BJ (cell line): ENCODE data around the gene SEC24C. TPM values are rescaled to one million over a fixed set of nuclear protein-coding genes. Genes with fewer than 3 reads are reported as not detected.

ENCODE experiments used
- CTCF ChIA-PET: fragments of 350-600 bp; formaldehyde crosslinking; extraction: SDS; loops from one replicate; lab custom pipeline; 2021; ENCODE audit warnings: antibody characterized with exemption, inconsistent platforms; lab: Yijun Ruan, JAX
- POLR2A ChIA-PET: fragments of 300-600 bp; sonication (Branson Sonifier 250); formaldehyde crosslinking; extraction: SDS; loops from one replicate; lab custom pipeline; 2021; ENCODE audit warnings: antibody characterized with exemption; lab: Charles Lee
- DNase-seq: peaks from one replicate; pipeline ENCODE4 v3.0.0-alpha.2; 2011; ENCODE audit warnings: low read depth
- H3K27me3 ChIP-seq: 2 replicates; pipeline ENCODE4 v1.6.0; 2011; ENCODE audit warnings: low read length; ENCODE audit not compliant: control insufficient read depth, insufficient read depth
- H3K36me3 ChIP-seq: 2 replicates; pipeline ENCODE4 v1.5.1; 2011; ENCODE audit warnings: low read length; ENCODE audit not compliant: control insufficient read depth, insufficient read depth
- H3K4me3 ChIP-seq: 2 replicates; pipeline ENCODE4 v1.5.1; 2011; ENCODE audit warnings: low read depth, mild to moderate bottlenecking, control low read depth, low read length
- CTCF ChIP-seq: IDR thresholded peaks from 2 replicates; pipeline ENCODE4 v1.5.1; 2011; ENCODE audit warnings: low read depth, mild to moderate bottlenecking, control low read depth, inconsistent platforms, low read length, moderate library complexity; ENCODE audit not compliant: insufficient read depth
- polyA plus RNA-seq: library from polyadenylated mRNA; depleted of rRNA; stranded (reverse); fragments of >200 nt; gene quantifications from 2 replicates; pipeline ENCODE4 v1.2.3, GENCODE V29; 2011

Gene SEC24C
- polyA plus RNA-seq, 1 experiment: 92.2 TPM

GRCh38 chr10:73806176-73806950 is 62.2 kb downstream of the SEC24C start:
- Histone ChIP-seq H3K27me3 (no peaks in the 10 kb centered on the region), H3K4me3 (no peak overlapping the region), H3K36me3 (peaks cover 41% of the 10 kb centered on the region)
- TF ChIP-seq CTCF: no peak
- CTCF ChIA-PET: no interaction called here
- DNase-seq: no peak
- POLR2A ChIA-PET: no interaction called here

- H3K27me3 ChIP-seq: no peaks in the 10 kb centered on the region
- POLR2A ChIA-PET: no interaction called here
- no peak overlapping the region for H3K4me3 ChIP-seq
- no peak for TF ChIP-seq CTCF
- H3K36me3 ChIP-seq: peaks cover 34% of the 10 kb centered on the region
- CTCF ChIA-PET: no interaction called here
- DNase-seq: no peak
Observed at GRCh38 chr10:73807471-73807870, 63.3 kb downstream of the SEC24C start.

GRCh38 chr10:73808021-73808815 is 64.0 kb downstream of the SEC24C start:
- ChIA-PET CTCF (interaction anchor here (0.7 to 1.0 kb wide), 2 partner anchors 16 to 71 kb away, joined by 3 to 4 read pairs; no protein-coding TSS in a partner anchor), POLR2A (interaction anchor here (0.5 kb wide), 1 partner anchor 27 kb away, joined by 3 read pairs; no protein-coding TSS in a partner anchor)
- Histone ChIP-seq H3K27me3 (no peaks in the 10 kb centered on the region), H3K4me3 (no peak overlapping the region), H3K36me3 (peaks cover 28% of the 10 kb centered on the region)
- no peak for TF ChIP-seq CTCF
- DNase-seq: no peak

GRCh38 chr10:73809061-73809818 is 65.1 kb downstream of the SEC24C start:
- Histone ChIP-seq H3K27me3 (no peaks in the 10 kb centered on the region), H3K36me3 (peaks cover 24% of the 10 kb centered on the region), H3K4me3 (no peak overlapping the region)
- no peak for TF ChIP-seq CTCF
- POLR2A ChIA-PET: interaction anchor here (0.6 kb wide), 1 partner anchor 1302 kb away, joined by 3 read pairs; the partner anchor contains the start of gene SAMD8
- CTCF ChIA-PET: interaction anchor here (0.7 to 1.0 kb wide), 2 partner anchors 17 to 70 kb away, joined by 3 to 4 read pairs; no protein-coding TSS in a partner anchor
- DNase-seq: no peak
